Measurements from ENCODE around the gene RPS19.
"Not testable (repeated sequence)": the region's sequence is repeated elsewhere in the genome, so short reads cannot be mapped to it uniquely, and the experiment has no call there.

The RPS19 gene

GRCh38 chr19:41912899-41913537 lies 53.0 kb downstream of the RPS19 start:
- Histone ChIP-seq H3K9me3 (replicated peaks; ENCODE audit: low read length) (no peaks in the 10 kb centered on the region), H3K4me2 (ENCODE audit: low read length) (no peak overlapping the region), H3K4me1 (ENCODE audit: control insufficient read depth, insufficient read depth, low read length) (no peaks in the 10 kb centered on the region), H3K36me3 (ENCODE audit: insufficient read depth, low read length) (no peaks in the 10 kb centered on the region), H3K9ac (ENCODE audit: low read depth, low read length) (no peak overlapping the region), H3K27me3 (ENCODE audit: control insufficient read depth, insufficient read depth, low read length) (peaks cover 65% of the 10 kb centered on the region), H3K4me3 (ENCODE audit: low read length) (no peak overlapping the region)

- H3K4me3 ChIP-seq (ENCODE audit: low read length) = no peak overlapping the region
- no peaks in the 10 kb centered on the region for H3K36me3 ChIP-seq (ENCODE audit: insufficient read depth, low read length)
- H3K4me2 ChIP-seq (ENCODE audit: low read length) = no peak overlapping the region
- no peak overlapping the region for H3K9ac ChIP-seq (ENCODE audit: low read depth, low read length)
- peaks cover 72% of the 10 kb centered on the region for H3K27me3 ChIP-seq (ENCODE audit: control insufficient read depth, insufficient read depth, low read length)
- no peaks in the 10 kb centered on the region for H3K9me3 ChIP-seq (replicated peaks; ENCODE audit: low read length)
- H3K4me1 ChIP-seq (ENCODE audit: control insufficient read depth, insufficient read depth, low read length) = no peaks in the 10 kb centered on the region
These were observed 53.7 kb downstream of the RPS19 start for GRCh38 chr19:41913538-41914423.

- peaks cover 75% of the 10 kb centered on the region for H3K27me3 ChIP-seq (ENCODE audit: control insufficient read depth, insufficient read depth, low read length)
- H3K4me1 ChIP-seq (ENCODE audit: control insufficient read depth, insufficient read depth, low read length); H3K9me3 ChIP-seq (replicated peaks; ENCODE audit: low read length); H3K36me3 ChIP-seq (ENCODE audit: insufficient read depth, low read length); H3K4me3 ChIP-seq (ENCODE audit: low read length); H3K9ac ChIP-seq (ENCODE audit: low read depth, low read length); H3K4me2 ChIP-seq (ENCODE audit: low read length): not testable (repeated sequence)
These were observed 54.4 kb downstream of the RPS19 start for GRCh38 chr19:41914424-41914834.

DNA sequence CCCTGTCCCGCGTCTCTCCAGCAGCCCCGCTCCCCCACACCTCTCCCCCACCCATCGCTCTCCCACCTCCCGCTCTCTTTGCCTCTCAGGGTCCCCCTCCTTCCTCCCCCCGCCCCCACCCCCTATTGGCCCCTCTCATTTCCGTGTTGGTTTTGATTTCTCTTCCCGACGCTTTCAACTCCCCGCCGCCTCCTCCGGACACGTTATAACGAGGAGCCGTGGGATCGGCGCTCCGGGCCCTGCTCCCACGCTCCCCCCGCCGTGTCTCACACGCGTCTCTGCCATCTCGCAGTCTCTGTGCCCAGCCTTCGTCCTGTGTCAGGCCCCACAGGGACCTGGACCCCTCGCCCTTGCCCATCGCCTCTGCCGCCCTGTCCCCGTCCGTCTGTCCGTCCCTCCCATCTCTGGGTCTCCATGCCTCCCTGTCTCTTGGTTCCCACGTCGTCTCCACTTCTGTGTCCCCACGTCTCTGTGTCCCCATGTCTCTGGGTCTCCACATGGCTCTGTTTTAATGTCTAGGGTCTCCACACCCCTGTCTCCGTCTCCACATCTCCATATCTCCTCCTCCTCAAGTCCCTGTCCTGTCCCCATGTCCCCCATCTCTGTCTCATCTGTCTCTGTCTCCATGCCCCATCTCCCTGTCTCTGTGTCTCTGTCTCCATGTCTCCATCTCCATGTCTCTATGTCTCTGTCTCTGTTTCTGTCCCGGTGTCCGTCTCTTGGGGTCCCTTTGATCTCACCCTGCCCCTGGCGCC lies 55.1 kb downstream of the RPS19 start:
- Histone ChIP-seq H3K9ac (ENCODE audit: low read depth, low read length) (no peak overlapping the region), H3K27me3 (ENCODE audit: control insufficient read depth, insufficient read depth, low read length) (peaks cover 81% of the 10 kb centered on the region), H3K4me3 (ENCODE audit: low read length) (no peak overlapping the region), H3K4me2 (ENCODE audit: low read length) (peak overlapping the region; percentile 56), H3K36me3 (ENCODE audit: insufficient read depth, low read length) (no peaks in the 10 kb centered on the region), H3K4me1 (ENCODE audit: control insufficient read depth, insufficient read depth, low read length) (no peaks in the 10 kb centered on the region), H3K9me3 (replicated peaks; ENCODE audit: low read length) (no peaks in the 10 kb centered on the region)

DNA sequence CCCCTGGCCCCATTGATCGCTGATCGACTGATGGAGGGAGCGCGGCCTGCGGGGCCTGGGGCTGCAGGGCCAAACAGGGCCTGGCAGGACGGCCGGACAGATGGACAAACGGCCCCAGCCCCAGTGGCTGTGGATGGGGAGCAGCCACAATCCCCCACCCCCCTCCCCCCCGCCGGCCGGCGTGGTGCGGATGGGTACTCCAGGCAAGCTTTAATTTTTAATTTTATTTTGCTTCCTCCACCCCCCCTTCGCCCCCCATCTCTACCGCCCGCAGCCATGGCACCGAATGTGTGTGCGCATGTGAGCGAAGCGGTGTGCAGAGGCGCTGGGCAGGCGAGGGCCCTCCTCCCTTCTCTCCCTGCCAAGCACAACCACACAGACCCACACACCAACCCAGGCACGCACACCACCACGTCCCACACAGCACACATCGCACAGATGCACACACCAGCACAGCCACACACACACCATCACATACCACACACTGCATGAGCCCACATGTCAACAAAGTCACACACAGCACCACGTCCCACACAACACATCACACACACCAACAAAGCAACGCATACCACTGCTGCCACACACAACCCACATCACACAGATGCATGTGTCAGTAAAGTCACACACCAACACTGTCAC lies 55.8 kb downstream of the RPS19 start:
- no peak overlapping the region for H3K4me2 ChIP-seq (ENCODE audit: low read length)
- no peak overlapping the region for H3K9ac ChIP-seq (ENCODE audit: low read depth, low read length)
- H3K27me3 ChIP-seq (ENCODE audit: control insufficient read depth, insufficient read depth, low read length) = peaks cover 84% of the 10 kb centered on the region
- H3K4me1 ChIP-seq (ENCODE audit: control insufficient read depth, insufficient read depth, low read length) = no peaks in the 10 kb centered on the region
- no peaks in the 10 kb centered on the region for H3K9me3 ChIP-seq (replicated peaks; ENCODE audit: low read length)
- H3K36me3 ChIP-seq (ENCODE audit: insufficient read depth, low read length) = no peaks in the 10 kb centered on the region
- H3K4me3 ChIP-seq (ENCODE audit: low read length) = no peak overlapping the region

- H3K36me3 ChIP-seq (ENCODE audit: insufficient read depth, low read length) = no peaks in the 10 kb centered on the region
- no peak overlapping the region for H3K4me3 ChIP-seq (ENCODE audit: low read length)
- H3K4me1 ChIP-seq (ENCODE audit: control insufficient read depth, insufficient read depth, low read length) = no peaks in the 10 kb centered on the region
- H3K27me3 ChIP-seq (ENCODE audit: control insufficient read depth, insufficient read depth, low read length) = peaks cover 83% of the 10 kb centered on the region
- H3K9ac ChIP-seq (ENCODE audit: low read depth, low read length) = no peak overlapping the region
- H3K4me2 ChIP-seq (ENCODE audit: low read length) = no peak overlapping the region
- no peaks in the 10 kb centered on the region for H3K9me3 ChIP-seq (replicated peaks; ENCODE audit: low read length)
These were observed 57.6 kb downstream of the RPS19 start for GRCh38 chr19:41917676-41918075.

DNA sequence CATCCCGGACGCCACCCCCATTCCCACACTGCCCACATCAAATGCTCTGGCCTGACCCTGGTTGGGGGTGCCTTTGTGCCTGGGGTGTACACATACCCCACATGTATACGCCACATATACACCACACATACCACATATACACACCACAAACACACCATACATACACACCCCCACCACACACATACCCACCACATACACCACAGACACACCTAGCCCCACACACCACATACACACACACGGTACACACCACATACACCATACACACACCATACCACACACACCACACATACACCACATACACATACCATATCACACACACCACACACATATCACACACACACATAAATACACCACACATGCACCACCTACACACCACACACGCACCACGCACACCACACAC lies 58.0 kb downstream of the RPS19 start:
- peaks cover 84% of the 10 kb centered on the region for H3K27me3 ChIP-seq (ENCODE audit: control insufficient read depth, insufficient read depth, low read length)
- no peak overlapping the region for H3K4me3 ChIP-seq (ENCODE audit: low read length)
- H3K4me1 ChIP-seq (ENCODE audit: control insufficient read depth, insufficient read depth, low read length) = no peaks in the 10 kb centered on the region
- no peaks in the 10 kb centered on the region for H3K9me3 ChIP-seq (replicated peaks; ENCODE audit: low read length)
- no peak overlapping the region for H3K4me2 ChIP-seq (ENCODE audit: low read length)
- H3K9ac ChIP-seq (ENCODE audit: low read depth, low read length) = no peak overlapping the region
- H3K36me3 ChIP-seq (ENCODE audit: insufficient read depth, low read length) = no peaks in the 10 kb centered on the region

- H3K4me2 ChIP-seq (ENCODE audit: low read length) = no peak overlapping the region
- H3K9me3 ChIP-seq (replicated peaks; ENCODE audit: low read length) = no peaks in the 10 kb centered on the region
- H3K4me1 ChIP-seq (ENCODE audit: control insufficient read depth, insufficient read depth, low read length) = no peaks in the 10 kb centered on the region
- no peak overlapping the region for H3K4me3 ChIP-seq (ENCODE audit: low read length)
- H3K9ac ChIP-seq (ENCODE audit: low read depth, low read length) = no peak overlapping the region
- peaks cover 82% of the 10 kb centered on the region for H3K27me3 ChIP-seq (ENCODE audit: control insufficient read depth, insufficient read depth, low read length)
- no peaks in the 10 kb centered on the region for H3K36me3 ChIP-seq (ENCODE audit: insufficient read depth, low read length)
These were observed 58.7 kb downstream of the RPS19 start for GRCh38 chr19:41918653-41919244.

GRCh38 chr19:41919948-41920712 lies 60.1 kb downstream of the RPS19 start:
- no peak overlapping the region for H3K9ac ChIP-seq (ENCODE audit: low read depth, low read length)
- no peak overlapping the region for H3K4me3 ChIP-seq (ENCODE audit: low read length)
- no peaks in the 10 kb centered on the region for H3K36me3 ChIP-seq (ENCODE audit: insufficient read depth, low read length)
- H3K27me3 ChIP-seq (ENCODE audit: control insufficient read depth, insufficient read depth, low read length) = peaks cover 87% of the 10 kb centered on the region
- H3K9me3 ChIP-seq (replicated peaks; ENCODE audit: low read length) = no peaks in the 10 kb centered on the region
- no peak overlapping the region for H3K4me2 ChIP-seq (ENCODE audit: low read length)
- H3K4me1 ChIP-seq (ENCODE audit: control insufficient read depth, insufficient read depth, low read length) = no peaks in the 10 kb centered on the region

DNA sequence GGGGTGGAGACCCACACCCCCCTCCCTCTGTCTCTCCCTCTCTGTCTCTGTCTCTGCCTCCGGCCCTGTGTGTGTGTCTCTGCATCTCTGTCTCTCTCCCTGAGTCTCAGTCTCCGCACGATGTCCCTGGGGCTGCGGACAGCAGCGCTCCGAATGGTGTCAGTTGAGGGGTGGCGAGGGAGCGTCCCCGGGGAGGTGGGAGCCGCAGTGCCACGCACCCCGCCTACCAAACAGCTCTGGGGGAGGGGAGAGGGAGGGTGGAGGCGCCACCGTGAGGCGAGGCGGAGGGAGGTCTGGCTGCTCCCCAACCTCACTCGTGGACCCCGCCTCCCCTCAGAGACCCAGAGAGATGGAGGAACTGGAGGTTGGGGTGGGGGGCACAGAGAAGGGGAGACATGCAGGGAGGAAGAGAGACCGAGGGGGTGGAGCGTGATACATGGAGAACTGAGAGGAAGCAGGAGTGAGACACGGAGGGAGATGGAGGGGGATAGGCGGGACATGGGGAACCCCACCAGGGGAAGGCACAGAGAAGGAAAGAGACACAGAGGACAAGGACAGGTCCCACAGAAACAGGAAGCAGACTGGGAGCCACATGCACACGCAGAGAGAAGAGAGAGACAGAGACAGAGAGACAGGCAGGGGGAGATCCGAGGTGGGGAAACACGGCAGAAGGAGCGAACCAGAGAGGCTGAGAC lies 61.0 kb downstream of the RPS19 start:
- Histone ChIP-seq H3K9me3 (replicated peaks; ENCODE audit: low read length) (no peaks in the 10 kb centered on the region), H3K4me1 (ENCODE audit: control insufficient read depth, insufficient read depth, low read length) (no peaks in the 10 kb centered on the region), H3K4me3 (ENCODE audit: low read length) (no peak overlapping the region), H3K36me3 (ENCODE audit: insufficient read depth, low read length) (no peaks in the 10 kb centered on the region), H3K9ac (ENCODE audit: low read depth, low read length) (no peak overlapping the region), H3K27me3 (ENCODE audit: control insufficient read depth, insufficient read depth, low read length) (peaks cover 84% of the 10 kb centered on the region), H3K4me2 (ENCODE audit: low read length) (no peak overlapping the region)
